Parathyroid adenoma (tissue), 2 donors: ENCODE measurements around the gene C5orf24.

Source experiments
- H2AFZ ChIP-seq: fragments of 300-600 bp; sonication (generic); one replicate; pipeline ENCODE4 v1.7.0; 2017; ENCODE audit warnings: antibody characterized with exemption, mild to moderate bottlenecking
- H3K27ac ChIP-seq: fragments of 300-600 bp; sonication (generic); one replicate; pipeline ENCODE4 v1.7.0; 2017
- H3K27me3 ChIP-seq: fragments of 300-600 bp; sonication (generic); one replicate; pipeline ENCODE4 v1.7.0; 2017; ENCODE audit warnings: low read length; ENCODE audit not compliant: control insufficient read depth, insufficient read depth
- H3K36me3 ChIP-seq: fragments of 300-600 bp; sonication (generic); one replicate; pipeline ENCODE4 v1.7.0; 2017; ENCODE audit warnings: low read length; ENCODE audit not compliant: control insufficient read depth, insufficient read depth
- H3K4me1 ChIP-seq: fragments of 300-600 bp; sonication (generic); one replicate; pipeline ENCODE4 v1.7.0; 2017; ENCODE audit warnings: control low read depth
- H3K4me2 ChIP-seq: fragments of 300-600 bp; sonication (generic); one replicate; pipeline ENCODE4 v1.7.0; 2017; ENCODE audit warnings: low read length
- H3K4me3 ChIP-seq: fragments of 300-600 bp; sonication (generic); one replicate; pipeline ENCODE4 v1.7.0; 2017; ENCODE audit warnings: low read depth, low read length
- H3K79me2 ChIP-seq: fragments of 300-600 bp; sonication (generic); one replicate; pipeline ENCODE4 v1.7.0; 2017; ENCODE audit warnings: control low read depth
- H3K9ac ChIP-seq: fragments of 300-600 bp; sonication (generic); one replicate; pipeline ENCODE4 v1.7.0; 2017; ENCODE audit warnings: mild to moderate bottlenecking
- H3K9me3 ChIP-seq: fragments of 300-600 bp; sonication (generic); one replicate; pipeline ENCODE4 v1.7.0; 2017; ENCODE audit warnings: low read length; ENCODE audit not compliant: control insufficient read depth
- CTCF ChIP-seq: fragments of 300-600 bp; sonication (generic); IDR thresholded peaks from one replicate; pipeline ENCODE4 v1.7.0; 2017; ENCODE audit warnings: antibody characterized with exemption, mild to moderate bottlenecking
- donor health status: primary hyperparathyroidism.

The C5orf24 gene

GRCh38 chr5:134845852-134846640 lies at the start of gene C5orf24:
Gene C5orf24, plus strand, starts transcription at chr5:134845968. Its CDS starts 8,933 bp downstream, at chr5:134854901.
- Histone ChIP-seq H3K4me3 (peak within 1 kb of the TSS; percentile 86), H2AFZ (peak within 1 kb of the TSS; percentile 91), H3K27me3 (no peaks in the 10 kb centered on the region)

GRCh38 chr5:134798468-134798867 lies 47.3 kb upstream of the C5orf24 start:
- H3K27me3 ChIP-seq = no peaks in the 10 kb centered on the region
- H3K9ac ChIP-seq = no peak overlapping the region
- no peak overlapping the region for H2AFZ ChIP-seq
- no peaks in the 10 kb centered on the region for H3K36me3 ChIP-seq
- no peak overlapping the region for H3K4me2 ChIP-seq
- no peaks in the 10 kb centered on the region for H3K9me3 ChIP-seq
- no peaks in the 10 kb centered on the region for H3K4me1 ChIP-seq
- H3K79me2 ChIP-seq = peaks cover 6% of the 10 kb centered on the region
- no peak overlapping the region for H3K27ac ChIP-seq
- TF ChIP-seq CTCF = no peak
- no peak overlapping the region for H3K4me3 ChIP-seq

More at GRCh38 chr5:134845852-134846640, at the start of gene C5orf24:
- H3K9me3 ChIP-seq = no peaks in the 10 kb centered on the region
- no peaks in the 10 kb centered on the region for H3K36me3 ChIP-seq
- TF ChIP-seq CTCF = no peak
- peaks cover 5% of the 10 kb centered on the region for H3K4me1 ChIP-seq
- peak within 1 kb of the TSS; percentile 97 for H3K4me2 ChIP-seq
- peak within 1 kb of the TSS; percentile 97 for H3K9ac ChIP-seq
- peaks cover 15% of the 10 kb centered on the region for H3K79me2 ChIP-seq
- peak within 1 kb of the TSS; percentile 80 for H3K27ac ChIP-seq

- Histone ChIP-seq H3K4me1 (no peaks in the 10 kb centered on the region), H3K36me3 (no peaks in the 10 kb centered on the region), H3K9me3 (no peaks in the 10 kb centered on the region), H2AFZ (no peak overlapping the region), H3K4me2 (no peak overlapping the region), H3K79me2 (peaks cover 6% of the 10 kb centered on the region), H3K4me3 (no peak overlapping the region), H3K27me3 (no peaks in the 10 kb centered on the region), H3K27ac (no peak overlapping the region), H3K9ac (no peak overlapping the region)
- no peak for TF ChIP-seq CTCF
These were observed 41.9 kb upstream of the C5orf24 start for GRCh38 chr5:134803821-134804220.

GRCh38 chr5:134813407-134813806 lies 32.4 kb upstream of the C5orf24 start:
- TF ChIP-seq CTCF = no peak
- H3K9me3 ChIP-seq = no peaks in the 10 kb centered on the region

GRCh38 chr5:134813827-134814226 lies 31.9 kb upstream of the C5orf24 start:
- Histone ChIP-seq H3K4me2 (no peak overlapping the region), H2AFZ (no peak overlapping the region), H3K79me2 (no peaks in the 10 kb centered on the region), H3K36me3 (no peaks in the 10 kb centered on the region), H3K9ac (no peak overlapping the region), H3K4me3 (no peak overlapping the region), H3K27ac (no peak overlapping the region), H3K27me3 (no peaks in the 10 kb centered on the region), H3K4me1 (no peaks in the 10 kb centered on the region), H3K9me3 (no peaks in the 10 kb centered on the region)
- no peak for TF ChIP-seq CTCF

More at GRCh38 chr5:134813407-134813806, 32.4 kb upstream of the C5orf24 start:
- Histone ChIP-seq H2AFZ (no peak overlapping the region), H3K9ac (no peak overlapping the region), H3K27me3 (no peaks in the 10 kb centered on the region), H3K4me3 (no peak overlapping the region), H3K4me2 (no peak overlapping the region), H3K4me1 (no peaks in the 10 kb centered on the region), H3K27ac (no peak overlapping the region), H3K79me2 (no peaks in the 10 kb centered on the region), H3K36me3 (no peaks in the 10 kb centered on the region)
